Effector CD8-positive, alpha-beta T cell (primary cell): ENCODE data around the gene FKBP5.
A peak's percentile ranks its signal among the peaks of the same experiment; 100 is the strongest.
"Not testable (repeated sequence)": the region's sequence is repeated elsewhere in the genome, so short reads cannot be mapped to it uniquely, and the experiment has no call there.

Experiments
- DNase-seq: peaks from one replicate; lab custom pipeline; 2025; lab: John Stamatoyannopoulos, UW

FKBP5 gene

GRCh38 chr6:35611240-35611639 lies 77.5 kb downstream of the FKBP5 start:
- DNase-seq = no peak

- DNase-seq = no peak
Measured at GRCh38 chr6:35610830-35611229, 77.9 kb downstream of the FKBP5 start.

GRCh38 chr6:35609588-35609987 lies 79.1 kb downstream of the FKBP5 start:
- DNase-seq = no peak

GRCh38 chr6:35607517-35608233 lies 81.0 kb downstream of the FKBP5 start:
- DNase-seq = no peak

GRCh38 chr6:35605600-35605999 lies 83.1 kb downstream of the FKBP5 start:
- no peak for DNase-seq

- DNase-seq = no peak
Measured at GRCh38 chr6:35603326-35604202, 85.2 kb downstream of the FKBP5 start.

- no peak for DNase-seq
Measured at GRCh38 chr6:35602133-35602946, 86.4 kb downstream of the FKBP5 start.

GRCh38 chr6:35601331-35602132 lies 87.2 kb downstream of the FKBP5 start:
- DNase-seq = peak; percentile 55

GRCh38 chr6:35600659-35601125 lies 88.0 kb downstream of the FKBP5 start:
- DNase-seq = no peak

GRCh38 chr6:35599761-35600658 lies 88.7 kb downstream of the FKBP5 start:
- DNase-seq = no peak

- DNase-seq = not testable (repeated sequence)
Measured at GRCh38 chr6:35598621-35599020, 90.1 kb downstream of the FKBP5 start.

GRCh38 chr6:35596448-35597442 lies 92.0 kb downstream of the FKBP5 start:
- DNase-seq = no peak

GRCh38 chr6:35594503-35595186 lies 94.1 kb downstream of the FKBP5 start:
- no peak for DNase-seq

- DNase-seq = no peak
Measured at GRCh38 chr6:35592178-35592577, 96.5 kb downstream of the FKBP5 start.

- DNase-seq = no peak
Measured at GRCh38 chr6:35590622-35591066, 98.1 kb downstream of the FKBP5 start.

- no peak for DNase-seq
Measured at GRCh38 chr6:35589904-35590303, 98.8 kb downstream of the FKBP5 start.

- DNase-seq = no peak
Measured at GRCh38 chr6:35589201-35589739, 99.4 kb downstream of the FKBP5 start.

GRCh38 chr6:35587167-35587566 lies 101.5 kb downstream of the FKBP5 start:
- DNase-seq = no peak
